SW 1271 (cell line): ENCODE measurements around the gene SLC19A1.

Experiments
- DNase-seq, 2 experiments: peaks; one replicate each; lab custom pipeline; 2025; lab: John Stamatoyannopoulos, UW

Gene SLC19A1

DNA sequence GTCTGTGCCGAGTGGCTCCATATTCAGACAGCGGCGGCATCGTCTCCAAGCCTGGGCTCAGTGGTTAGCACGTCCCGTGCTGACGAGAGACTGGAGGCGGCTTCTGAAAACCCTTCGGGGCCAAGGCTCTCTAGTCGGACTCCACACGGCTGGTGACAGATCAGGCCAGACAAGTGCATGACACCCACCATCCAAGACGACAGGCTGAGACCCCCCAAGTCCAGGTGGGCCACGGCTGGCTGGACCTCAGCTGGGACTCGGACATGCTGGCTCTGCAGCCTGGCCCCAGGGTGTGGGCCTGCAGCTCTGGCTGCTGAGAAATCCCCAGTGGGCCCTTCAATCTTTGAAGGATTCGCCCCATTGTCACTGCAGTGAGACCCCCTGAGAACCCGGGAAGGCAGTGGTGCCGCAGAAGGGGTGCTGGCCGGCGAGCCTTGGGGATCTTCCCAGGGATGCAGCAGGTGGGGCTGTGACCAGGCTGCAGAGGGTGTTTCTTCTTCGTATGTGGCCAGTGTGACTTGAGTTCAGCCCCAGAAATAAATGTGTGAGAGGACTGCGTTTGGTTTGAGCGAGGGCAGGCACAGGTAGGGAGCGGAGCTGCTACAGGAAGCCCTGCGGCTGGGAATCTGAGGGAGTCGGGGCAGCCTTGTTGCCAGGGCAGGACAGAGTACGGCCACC is 15.9 kb upstream of the SLC19A1 start:
- no peak for DNase-seq

- DNase-seq: no peak
These were observed 15.4 kb upstream of the SLC19A1 start for GRCh38 chr21:45557616-45558043.

DNA sequence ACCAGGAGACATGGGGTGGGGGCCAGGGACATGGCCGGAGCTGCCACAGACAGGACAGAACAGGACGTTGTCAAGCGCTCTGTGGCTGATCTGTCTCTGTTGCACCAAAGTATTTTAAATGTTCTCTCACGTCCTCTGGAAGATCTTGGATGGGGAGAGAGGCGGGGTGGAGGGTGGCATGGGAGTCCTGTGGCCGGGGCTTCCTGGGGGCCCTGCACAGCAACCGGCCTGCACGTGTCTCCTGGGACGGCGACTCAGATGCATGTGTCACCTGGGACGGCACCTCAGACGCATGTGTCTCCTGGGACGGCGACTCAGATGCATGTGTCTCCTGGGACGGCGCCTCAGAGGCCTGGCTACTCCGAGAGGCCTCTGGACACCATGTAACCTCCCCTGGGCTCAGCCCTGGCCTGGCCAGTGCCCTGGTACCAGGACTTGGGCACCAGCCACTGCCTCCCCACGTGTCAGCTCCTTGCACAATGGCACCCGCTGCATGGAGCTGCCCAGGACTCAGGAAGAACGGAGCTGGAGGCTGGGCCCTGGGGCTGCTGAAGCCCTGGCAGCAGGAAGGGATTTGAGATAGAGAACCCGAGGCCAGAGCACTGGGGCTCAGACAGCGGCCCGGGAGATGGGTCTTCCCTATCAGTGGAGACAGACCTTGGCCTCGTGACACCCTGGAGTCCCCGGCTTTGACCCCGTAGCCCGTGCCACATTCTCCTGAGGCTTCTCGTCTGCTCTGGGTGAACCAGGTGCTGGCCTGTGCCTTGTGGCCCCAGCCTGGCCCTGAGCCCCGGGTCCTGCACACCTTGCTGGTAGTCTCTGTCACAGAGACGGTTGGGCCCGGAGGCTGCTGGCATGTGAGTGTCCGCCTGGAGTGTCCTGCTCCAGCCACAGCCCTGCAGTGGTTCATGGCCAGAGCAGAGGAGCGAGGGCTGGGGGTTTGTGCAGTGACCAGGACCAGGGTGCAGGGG is 14.7 kb upstream of the SLC19A1 start:
- no peak for DNase-seq

- no peak for DNase-seq
These were observed 14.0 kb upstream of the SLC19A1 start for GRCh38 chr21:45556302-45556644.

GRCh38 chr21:45555557-45556301 is 13.5 kb upstream of the SLC19A1 start:
- DNase-seq: peak; percentile 26 to 49

- DNase-seq: no peak
These were observed 13.0 kb upstream of the SLC19A1 start for GRCh38 chr21:45555251-45555556.

GRCh38 chr21:45554477-45555175 is 12.4 kb upstream of the SLC19A1 start:
- peak in 1 of 2 experiments; percentile 34 for DNase-seq

- no peak for DNase-seq
These were observed 10.6 kb upstream of the SLC19A1 start for GRCh38 chr21:45552696-45553391.

DNA sequence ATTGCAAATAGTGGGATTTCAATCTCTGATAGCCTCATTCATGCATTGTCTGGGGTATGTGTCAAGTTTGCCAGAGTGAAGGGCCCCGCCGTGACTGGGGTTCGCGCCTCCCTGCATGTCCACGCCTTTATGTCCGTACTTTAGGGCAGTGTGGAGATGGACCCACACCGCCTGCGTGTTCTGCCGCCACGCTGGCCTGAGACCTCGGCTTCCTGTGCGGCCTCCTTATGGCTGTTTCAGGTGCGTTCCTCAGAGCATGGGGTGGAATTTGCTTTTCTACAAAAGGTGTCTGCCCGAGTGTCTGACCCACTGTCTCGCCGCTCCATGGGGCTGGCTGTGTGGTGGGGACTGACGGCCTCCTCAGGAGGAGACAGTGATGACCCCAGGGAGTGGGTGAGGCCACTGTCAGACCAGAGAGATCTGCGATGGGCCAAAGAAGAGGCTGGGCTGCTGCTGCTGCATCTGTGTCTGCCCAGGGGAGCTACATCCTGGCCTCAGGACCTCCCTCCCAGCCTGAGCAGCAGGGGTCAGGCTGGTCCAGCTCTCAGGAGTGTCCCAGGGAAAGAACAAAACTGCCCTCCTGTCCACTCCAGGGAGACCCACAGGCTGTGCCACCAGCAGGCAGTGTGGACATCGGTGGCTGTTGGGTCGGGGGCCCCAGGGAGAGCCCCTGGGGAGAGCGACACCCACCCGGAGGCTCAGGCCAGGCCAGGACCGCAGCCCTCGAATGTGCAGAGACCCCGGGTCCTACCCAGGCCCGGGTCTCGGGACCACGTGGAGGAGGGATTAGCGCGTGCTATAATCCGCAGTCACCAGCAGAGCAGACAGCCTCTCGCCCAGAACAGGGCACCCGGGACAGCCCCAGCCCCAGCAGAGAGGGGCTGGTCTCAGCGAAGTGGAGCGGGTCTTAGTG is 9.8 kb upstream of the SLC19A1 start:
- DNase-seq: no peak

- DNase-seq: peak in 1 of 2 experiments; percentile 51
These were observed 9.1 kb upstream of the SLC19A1 start for GRCh38 chr21:45551316-45551715.

DNA sequence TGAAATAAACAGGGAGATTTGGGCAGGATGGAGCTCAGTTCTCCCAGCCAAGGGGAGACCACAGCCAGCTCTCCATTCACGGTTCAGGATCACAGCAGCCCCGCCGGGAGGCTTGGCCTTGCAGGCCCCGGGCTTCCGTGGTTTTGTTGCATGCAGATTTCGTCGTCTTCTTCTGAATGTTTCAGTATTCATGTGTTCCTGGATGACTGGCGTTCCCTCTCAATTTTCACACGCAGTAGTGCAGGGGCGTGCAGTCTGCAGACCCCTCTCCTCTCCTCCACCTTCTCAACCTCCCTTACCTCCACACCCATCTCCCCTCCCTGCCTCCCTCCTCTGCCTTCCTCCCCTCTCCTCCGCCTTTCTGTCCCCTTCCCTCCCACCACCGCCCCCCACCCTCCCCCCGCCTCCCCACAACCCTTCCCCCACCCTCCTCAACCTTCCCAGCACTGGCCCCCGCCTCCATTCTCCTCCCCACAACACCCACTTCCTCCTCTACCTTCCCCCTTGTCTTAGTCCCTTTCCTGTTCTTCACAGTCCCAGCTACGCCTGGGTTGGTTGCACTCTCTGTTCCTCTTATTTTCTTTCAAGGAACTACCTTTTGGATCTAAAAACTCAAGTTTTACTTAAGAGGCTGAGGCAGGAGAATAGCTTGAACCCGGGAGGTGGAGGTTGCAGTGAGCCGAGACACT is 8.4 kb upstream of the SLC19A1 start:
- no peak for DNase-seq

GRCh38 chr21:45549626-45550463 is 7.6 kb upstream of the SLC19A1 start:
- no peak for DNase-seq

- DNase-seq: no peak
These were observed 6.7 kb upstream of the SLC19A1 start for GRCh38 chr21:45548711-45549491.

GRCh38 chr21:45547545-45547900 is 5.3 kb upstream of the SLC19A1 start:
- DNase-seq: no peak

- DNase-seq: no peak
These were observed 4.7 kb upstream of the SLC19A1 start for GRCh38 chr21:45546636-45547544.

- DNase-seq: no peak
These were observed 3.7 kb upstream of the SLC19A1 start for GRCh38 chr21:45545691-45546531.
